A549 (cell line): Measurements from ENCODE around the gene TAF12. TPM values are rescaled to one million over a fixed set of nuclear protein-coding genes. Genes with fewer than 3 reads are reported as not detected.

Experiments
- ATAC-seq, 2 experiments: fragments of 200-7000 bp in 1 of 2; fragments of >200 bp in 1 of 2; cut with Nextera tagmentation in 1 of 2; cut with Tn5 transposase in 1 of 2; 3 replicates each; pipeline versions ENCODE4 v1.8.0 to v1.9.1; 2018 to 2020; ENCODE audit warnings: mild to moderate bottlenecking in 1 of 2, moderate library complexity in 1 of 2
- CTCF ChIA-PET: fragments of 300-600 bp; sonication (Branson Sonifier 250); formaldehyde crosslinking; extraction: SDS; loops from one replicate; lab custom pipeline; 2021; ENCODE audit warnings: antibody characterized with exemption, inconsistent platforms; lab: Yijun Ruan, JAX
- POLR2A ChIA-PET: fragments of 350-600 bp; formaldehyde crosslinking; extraction: SDS; loops from one replicate; lab custom pipeline; 2021; ENCODE audit warnings: antibody characterized with exemption, inconsistent platforms; lab: Yijun Ruan, JAX
- DNase-seq, 2 experiments: peaks; one replicate each; pipeline versions ENCODE4 v3.0.0 to v3.0.0-alpha.2; 2011 to 2016; ENCODE audit warnings: low read depth in 1 of 2, low spot score in 1 of 2
- FAIRE-seq: peaks from 2 replicates; lab custom pipeline; 2011; peaks lifted over from hg19 to GRCh38; lab: Jason Lieb, UNC
- H3K27ac ChIP-seq, 2 experiments: fragments of >200 bp; sonication (Bioruptor Twin); formaldehyde crosslinking; 3 replicates each; pipeline ENCODE4 v1.5.1; 2016 to 2017
- H3K4me1 ChIP-seq: fragments of >200 bp; sonication (Bioruptor Twin); formaldehyde crosslinking; 3 replicates; pipeline ENCODE4 v1.6.1; 2016
- H3K4me2 ChIP-seq: fragments of >200 bp; sonication (Bioruptor Twin); formaldehyde crosslinking; 3 replicates; pipeline ENCODE4 v1.6.1; 2016
- H3K4me3 ChIP-seq: fragments of >200 bp; sonication (Bioruptor Twin); formaldehyde crosslinking; 3 replicates; pipeline ENCODE4 v1.5.1; 2016
- H3K9me3 ChIP-seq: fragments of >200 bp; sonication (Bioruptor Twin); formaldehyde crosslinking; 3 replicates; pipeline ENCODE4 v1.6.1; 2016
- BCL3 ChIP-seq: fragments of >200 bp; sonication (Bioruptor Twin); formaldehyde crosslinking; IDR thresholded peaks from 3 replicates; pipeline ENCODE4 v1.6.1; 2016
- CBX8 ChIP-seq: fragments of 200-600 bp; sonication (generic); IDR thresholded peaks from 2 replicates; pipeline ENCODE4 v1.6.1; 2016
- CEBPB ChIP-seq, 2 experiments: fragments of >200 bp in 1 of 2; sonication (Bioruptor Twin) in 1 of 2; formaldehyde crosslinking in 1 of 2; IDR thresholded peaks; 2 replicates each; pipeline ENCODE4 v1.6.1; 2012 to 2016
- CTCF ChIP-seq: fragments of >200 bp; sonication (Bioruptor Twin); formaldehyde crosslinking; IDR thresholded peaks from 3 replicates; pipeline ENCODE4 v1.5.1; 2016
- EHMT2 ChIP-seq: fragments of 200-600 bp; sonication (generic); IDR thresholded peaks from 2 replicates; pipeline ENCODE4 v1.6.1; 2016; ENCODE audit warnings: antibody characterized with exemption, low read depth, mild to moderate bottlenecking, moderate library complexity
- EP300 ChIP-seq, 2 experiments: fragments of >200 bp; sonication (Bioruptor Twin); formaldehyde crosslinking; IDR thresholded peaks; 2 replicates in 1 of 2; 3 replicates in 1 of 2; pipeline ENCODE4 v1.6.1; 2016 to 2017
- HDAC2 ChIP-seq: fragments of 200-600 bp; sonication (generic); IDR thresholded peaks from 2 replicates; pipeline ENCODE4 v1.6.1; 2016
- HOXA7 ChIP-seq: fragments of 250-450 bp; sonication (Bioruptor Pico); IDR thresholded peaks from 2 replicates; pipeline ENCODE4 v1.5.0; 2020; ENCODE audit warnings: mild to moderate bottlenecking, moderate library complexity
- HOXB13 ChIP-seq: fragments of 250-450 bp; sonication (Bioruptor Pico); IDR thresholded peaks from 2 replicates; pipeline ENCODE4 v1.5.0; 2020; ENCODE audit warnings: low read depth, mild to moderate bottlenecking, moderate library complexity
- JUNB ChIP-seq: fragments of >200 bp; sonication (Bioruptor Twin); formaldehyde crosslinking; IDR thresholded peaks from 2 replicates; pipeline ENCODE4 v1.6.1; 2016
- MAZ ChIP-seq: fragments of 150-350 bp; IDR thresholded peaks from 2 replicates; pipeline ENCODE4 v1.6.1; 2014; ENCODE audit warnings: antibody characterized with exemption, low read depth, low read length, borderline replicate concordance
- NFE2L2 ChIP-seq: fragments of 150-350 bp; conservative IDR thresholded peaks from 2 replicates; pipeline ENCODE4 v1.6.1; 2014; ENCODE audit warnings: low read length
- NR3C1 ChIP-seq: fragments of >200 bp; sonication (Bioruptor Twin); formaldehyde crosslinking; IDR thresholded peaks from 3 replicates; pipeline ENCODE4 v1.6.1; 2017
- POLR2AphosphoS2 ChIP-seq: conservative IDR thresholded peaks from 2 replicates; pipeline ENCODE4 v1.6.1; 2012; ENCODE audit warnings: low read length, improper control_type of control experiment, inconsistent platforms
- RAD21 ChIP-seq, 2 experiments: fragments of >200 bp in 1 of 2; sonication (Bioruptor Twin) in 1 of 2; formaldehyde crosslinking in 1 of 2; IDR thresholded peaks in 1 of 2; conservative IDR thresholded peaks in 1 of 2; 2 replicates in 1 of 2; 3 replicates in 1 of 2; pipeline ENCODE4 v1.6.1; 2012 to 2018; ENCODE audit warnings: inconsistent platforms in 1 of 2
- REST ChIP-seq: fragments of 200-600 bp; sonication (generic); IDR thresholded peaks from 2 replicates; pipeline ENCODE4 v1.6.1; 2016; ENCODE audit warnings: antibody characterized with exemption, mild to moderate bottlenecking, moderate library complexity
- TFCP2L1 ChIP-seq: fragments of 250-450 bp; sonication (Bioruptor Pico); IDR thresholded peaks from 2 replicates; pipeline ENCODE4 v1.5.0; 2021; ENCODE audit warnings: mild to moderate bottlenecking
- TP53 ChIP-seq: fragments of 250-450 bp; sonication (Bioruptor Pico); IDR thresholded peaks from 2 replicates; pipeline ENCODE4 v1.5.0; 2021; ENCODE audit warnings: mild to moderate bottlenecking, moderate library complexity
- ZFP36 ChIP-seq: fragments of 450-650 bp; IDR thresholded peaks from 2 replicates; pipeline ENCODE4 v1.6.1; 2014; ENCODE audit warnings: borderline replicate concordance; ENCODE audit not compliant: partially characterized antibody
- ZSCAN20 ChIP-seq: fragments of 250-450 bp; sonication (Bioruptor Pico); IDR thresholded peaks from 2 replicates; pipeline ENCODE4 v1.8.0; 2022; ENCODE audit warnings: mild to moderate bottlenecking, moderate library complexity
- WGBS: methylation state at CpG from one replicate; pipeline ENCODE4 v1.1.6; 2017; ENCODE audit errors: missing lambda C conversion rate; 5-methylcytosine and 5-hydroxymethylcytosine counted together
- polyA plus RNA-seq, 4 experiments: library from polyadenylated mRNA; depleted of rRNA in 3 of 4; stranded (reverse); fragments of >200 nt; fragmentation: RNase III in 1 of 4; extraction: RNeasy Plus Mini Kit Qiagen cat#74134 plus additional on column Dnase treatment in 1 of 4; gene quantifications; 2 replicates in 3 of 4; 3 replicates in 1 of 4; pipeline ENCODE4 v1.2.3, GENCODE V29; 2011 to 2017
- TF ChIP-seq, protein P1 (sequence below): fragments of 150-350 bp; IDR thresholded peaks from 2 replicates; pipeline ENCODE4 v1.6.1; 2014; ENCODE audit warnings: low read depth, mild to moderate bottlenecking, low read length

The TAF12 gene
- polyA plus RNA-seq, 2 of the 4 experiments (the other 2 are of a cell fraction), result 15.8 to 38.3 TPM

DNA sequence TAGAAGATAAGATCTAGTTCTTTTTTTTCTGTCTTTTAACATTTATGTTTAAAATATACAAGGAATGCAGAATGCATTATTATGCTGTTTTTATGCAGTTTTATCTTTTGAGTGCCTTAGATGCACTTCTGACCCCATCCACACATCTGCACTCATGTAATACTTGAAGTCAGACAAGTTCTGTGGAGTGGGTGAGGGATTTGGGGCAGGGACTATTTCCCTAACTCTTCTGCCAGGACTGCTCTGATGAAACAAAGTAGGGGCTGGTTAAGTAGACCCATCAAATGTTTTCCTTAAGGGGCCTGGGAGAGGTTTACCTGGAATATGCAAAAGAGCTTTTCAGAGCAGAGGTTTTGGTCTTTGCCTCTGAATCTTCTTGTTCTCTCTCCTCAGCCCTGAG lies 78.6 kb downstream of the TAF12 start:
- Histone ChIP-seq H3K9me3 (no peaks in the 10 kb centered on the region), H3K4me2 (no peak overlapping the region), H3K27ac (no peak overlapping the region), H3K4me3 (no peak overlapping the region), H3K4me1 (no peaks in the 10 kb centered on the region)
- no peak for TF ChIP-seq ZFP36
- TF ChIP-seq EP300 (IDR thresholded peaks at IDR 0.05), result no peak
- no peak for TF ChIP-seq POLR2AphosphoS2
- TF ChIP-seq HDAC2, result no peak
- TF ChIP-seq CTCF, result no peak
- TF ChIP-seq BCL3, result no peak
- TF ChIP-seq TP53 (CRISPR knock-in tag), result no peak
- no peak for TF ChIP-seq MAZ
- TF ChIP-seq CBX8, result no peak
- no peak for TF ChIP-seq EHMT2
- DNase-seq (no peak), ATAC-seq (no peak), FAIRE-seq (no peak)
- ChIA-PET CTCF (interaction anchor here (0.6 to 2.3 kb wide), 3 partner anchors 9 to 206 kb away, joined by 3 to 7 read pairs (median 3); no protein-coding TSS in a partner anchor), POLR2A (interaction anchor here (0.8 kb wide), 1 partner anchor 11 kb away, joined by 3 read pairs; the partner anchor contains the start of gene TRNAU1AP)

DNA sequence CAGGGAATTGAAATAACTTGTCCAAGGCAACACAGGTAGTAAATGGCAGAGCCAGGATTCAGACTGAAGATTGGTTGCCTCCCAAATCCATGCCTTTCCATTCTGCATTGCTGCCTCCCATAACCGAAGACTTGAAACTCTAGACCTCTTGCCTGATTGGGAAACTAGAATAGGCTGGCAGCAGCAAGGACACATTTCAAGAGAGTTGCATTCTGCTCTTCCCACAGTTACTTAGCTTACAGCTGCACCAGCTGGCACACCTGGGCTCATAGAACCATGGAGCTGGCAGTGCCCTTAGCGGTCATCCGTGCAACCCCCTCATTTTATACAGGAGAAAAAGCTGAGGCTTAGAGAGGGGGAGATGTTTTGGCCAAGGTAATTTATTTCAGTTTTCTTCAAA lies 82.0 kb downstream of the TAF12 start:
- Histone ChIP-seq H3K27ac (no peak overlapping the region), H3K4me3 (no peak overlapping the region), H3K4me1 (no peaks in the 10 kb centered on the region), H3K4me2 (no peak overlapping the region), H3K9me3 (no peaks in the 10 kb centered on the region)
- FAIRE-seq (no peak), DNase-seq (no peak), ATAC-seq (no peak)
- POLR2A ChIA-PET, result no interaction called here
- no peak for TF ChIP-seq ZSCAN20 (CRISPR knock-in tag)
- no peak for TF ChIP-seq EP300 (IDR thresholded peaks at IDR 0.05)
- no peak for TF ChIP-seq REST
- TF ChIP-seq RAD21 (conservative IDR thresholded peaks at IDR 0.05 in 1 of 2, IDR thresholded peaks at IDR 0.05 in 1 of 2), result no peak
- no peak for TF ChIP-seq NFE2L2
- no peak for TF ChIP-seq CTCF
- no peak for TF ChIP-seq HOXB13
- TF ChIP-seq CBX8, result no peak
- TF ChIP-seq TFCP2L1, result no peak
- no peak for TF ChIP-seq JUNB
- no peak for TF ChIP-seq EHMT2
- TF ChIP-seq HOXA7 (CRISPR knock-in tag), result no peak
- TF ChIP-seq, protein P1, sequence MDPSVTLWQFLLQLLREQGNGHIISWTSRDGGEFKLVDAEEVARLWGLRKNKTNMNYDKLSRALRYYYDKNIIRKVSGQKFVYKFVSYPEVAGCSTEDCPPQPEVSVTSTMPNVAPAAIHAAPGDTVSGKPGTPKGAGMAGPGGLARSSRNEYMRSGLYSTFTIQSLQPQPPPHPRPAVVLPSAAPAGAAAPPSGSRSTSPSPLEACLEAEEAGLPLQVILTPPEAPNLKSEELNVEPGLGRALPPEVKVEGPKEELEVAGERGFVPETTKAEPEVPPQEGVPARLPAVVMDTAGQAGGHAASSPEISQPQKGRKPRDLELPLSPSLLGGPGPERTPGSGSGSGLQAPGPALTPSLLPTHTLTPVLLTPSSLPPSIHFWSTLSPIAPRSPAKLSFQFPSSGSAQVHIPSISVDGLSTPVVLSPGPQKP, result no peak
- TF ChIP-seq NR3C1, result no peak
- no peak for TF ChIP-seq CEBPB (IDR thresholded peaks at IDR 0.05)
- 91% methylated on average over 3 of the region's 3 CpGs for WGBS
- CTCF ChIA-PET, result no interaction called here
